Activated T-helper 17 cell treated with anti-CD3 and anti-CD28 coated beads, Interleukin-2, amount 50 U/mL, for 72 hours (primary cell): ENCODE results near the gene SLC5A11. TPM values are rescaled to one million over a fixed set of nuclear protein-coding genes. Genes with fewer than 3 reads are reported as not detected.
A peak's percentile ranks its signal among the peaks of the same experiment; 100 is the strongest.

ENCODE experiments used
- ATAC-seq: fragments of 150-1000 bp; cut with Tn5 transposase; replicated peaks from 2 replicates; pipeline ENCODE4 v1.10.0; 2021; ENCODE audit warnings: mild to moderate bottlenecking, moderate library complexity
- H3K27ac Mint-ChIP-seq: one replicate; pipeline ENCODE4 v1.8.0; 2022; ENCODE audit warnings: mixed read lengths
- H3K27me3 Mint-ChIP-seq: one replicate; pipeline ENCODE4 v1.8.0; 2022; ENCODE audit warnings: mixed read lengths
- H3K36me3 Mint-ChIP-seq: one replicate; pipeline ENCODE4 v1.8.0; 2022; ENCODE audit warnings: low read depth, mild to moderate bottlenecking, mixed read lengths
- H3K4me1 Mint-ChIP-seq: one replicate; pipeline ENCODE4 v1.8.0; 2022; ENCODE audit warnings: mixed read lengths
- H3K4me3 Mint-ChIP-seq: one replicate; pipeline ENCODE4 v1.8.0; 2022; ENCODE audit warnings: mild to moderate bottlenecking, mixed read lengths
- H3K9me3 Mint-ChIP-seq: one replicate; pipeline ENCODE4 v1.8.0; 2022; ENCODE audit warnings: mixed read lengths
- total RNA-seq, 2 donors: library from RNA; stranded (reverse); gene quantifications; one replicate each; pipeline ENCODE4 v1.2.3, GENCODE V29; 2022

The SLC5A11 gene
- total RNA-seq, 2 donors from 2014 or later = not detected

- Mint-ChIP-seq H3K4me1 (no peaks in the 10 kb centered on the region), H3K4me3 (no peak overlapping the region), H3K36me3 (peaks cover 91% of the 10 kb centered on the region), H3K9me3 (no peaks in the 10 kb centered on the region), H3K27me3 (no peaks in the 10 kb centered on the region), H3K27ac (no peak overlapping the region)
- ATAC-seq = no peak
Measured at GRCh38 chr16:24939224-24939623, 93.5 kb downstream of the SLC5A11 start.

DNA sequence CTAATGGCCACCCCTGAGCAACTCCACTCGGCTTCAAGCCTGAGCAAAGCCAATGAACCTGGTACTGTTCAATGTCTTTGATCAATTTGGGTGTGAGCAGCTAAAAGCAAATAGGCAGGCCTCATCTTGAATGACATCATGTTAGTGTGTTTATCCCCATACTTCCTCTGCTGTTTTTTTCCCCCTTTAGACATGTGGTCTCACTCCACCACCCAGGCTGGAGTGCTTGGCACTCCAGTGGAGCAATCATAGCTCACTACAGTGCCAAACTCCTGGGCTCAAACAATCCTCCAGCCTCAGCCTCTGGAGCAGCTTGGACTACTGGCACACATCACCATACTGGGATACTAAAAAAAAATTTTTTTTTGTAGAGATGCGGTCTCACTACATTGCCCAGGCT lies 94.0 kb downstream of the SLC5A11 start:
- H3K4me1 Mint-ChIP-seq = no peaks in the 10 kb centered on the region
- H3K9me3 Mint-ChIP-seq = no peaks in the 10 kb centered on the region
- peak overlapping the region; percentile 73 for H3K27ac Mint-ChIP-seq
- peaks cover 91% of the 10 kb centered on the region for H3K36me3 Mint-ChIP-seq
- no peak overlapping the region for H3K4me3 Mint-ChIP-seq
- no peak for ATAC-seq
- H3K27me3 Mint-ChIP-seq = no peaks in the 10 kb centered on the region

- peaks cover 99% of the 10 kb centered on the region for H3K36me3 Mint-ChIP-seq
- H3K4me3 Mint-ChIP-seq = no peak overlapping the region
- no peaks in the 10 kb centered on the region for H3K4me1 Mint-ChIP-seq
- H3K9me3 Mint-ChIP-seq = no peaks in the 10 kb centered on the region
- no peaks in the 10 kb centered on the region for H3K27me3 Mint-ChIP-seq
- H3K27ac Mint-ChIP-seq = no peak overlapping the region
- ATAC-seq = no peak
Measured at GRCh38 chr16:24943471-24943870, 97.7 kb downstream of the SLC5A11 start.

DNA sequence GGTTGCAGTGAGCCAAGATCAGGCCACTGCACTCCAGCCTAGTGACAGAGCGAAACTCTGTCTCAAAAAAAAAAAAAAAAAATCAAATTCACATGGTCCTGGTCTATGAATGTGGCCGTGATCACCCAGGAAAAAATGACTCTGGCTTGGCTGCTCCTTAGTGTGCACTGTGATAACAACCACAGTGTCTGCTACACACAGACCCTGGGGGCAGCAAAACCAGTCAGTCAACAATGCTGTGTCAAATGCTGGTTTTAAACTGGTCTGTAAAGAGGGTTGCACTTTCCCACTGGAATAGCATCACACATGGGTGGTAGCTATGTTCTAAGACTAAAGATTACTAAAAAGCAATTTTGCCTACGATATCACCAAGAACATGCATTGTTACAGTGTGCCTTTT lies 98.4 kb downstream of the SLC5A11 start:
- ATAC-seq = no peak
- Mint-ChIP-seq H3K4me1 (no peaks in the 10 kb centered on the region), H3K36me3 (peaks cover 99% of the 10 kb centered on the region), H3K27ac (no peak overlapping the region), H3K27me3 (no peaks in the 10 kb centered on the region), H3K4me3 (no peak overlapping the region), H3K9me3 (no peaks in the 10 kb centered on the region)

DNA sequence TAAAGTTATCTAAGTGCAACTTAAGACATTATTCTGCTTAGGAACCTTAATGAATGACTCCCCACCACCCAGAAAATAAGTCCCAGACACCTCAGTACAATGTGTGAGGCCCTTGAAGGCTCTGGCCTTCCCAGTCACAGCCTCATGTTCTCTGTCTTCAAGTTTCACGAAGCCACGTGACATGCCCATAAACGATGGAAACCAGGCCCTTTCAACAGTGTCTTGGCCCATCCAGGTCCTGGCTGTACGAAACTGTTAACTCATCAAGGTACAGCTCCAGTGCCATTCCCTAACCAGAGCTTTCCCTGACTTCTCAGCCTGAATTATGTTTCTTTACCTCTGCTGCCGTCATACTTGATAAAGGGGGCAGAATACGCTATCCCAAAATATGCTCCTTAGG lies 100.4 kb downstream of the SLC5A11 start:
- H3K4me3 Mint-ChIP-seq = no peak overlapping the region
- H3K4me1 Mint-ChIP-seq = no peaks in the 10 kb centered on the region
- H3K36me3 Mint-ChIP-seq = peaks cover 99% of the 10 kb centered on the region
- peak overlapping the region; percentile 23 for H3K27ac Mint-ChIP-seq
- H3K9me3 Mint-ChIP-seq = no peaks in the 10 kb centered on the region
- ATAC-seq = no peak
- H3K27me3 Mint-ChIP-seq = no peaks in the 10 kb centered on the region

- H3K27ac Mint-ChIP-seq = peak overlapping the region; percentile 12
- H3K4me3 Mint-ChIP-seq = no peak overlapping the region
- no peaks in the 10 kb centered on the region for H3K27me3 Mint-ChIP-seq
- H3K36me3 Mint-ChIP-seq = peaks cover 100% of the 10 kb centered on the region
- H3K9me3 Mint-ChIP-seq = no peaks in the 10 kb centered on the region
- H3K4me1 Mint-ChIP-seq = no peaks in the 10 kb centered on the region
- no peak for ATAC-seq
Measured at GRCh38 chr16:24950275-24950674, 104.5 kb downstream of the SLC5A11 start.

- Mint-ChIP-seq H3K9me3 (no peaks in the 10 kb centered on the region), H3K27ac (no peak overlapping the region), H3K27me3 (no peaks in the 10 kb centered on the region), H3K36me3 (peaks cover 99% of the 10 kb centered on the region), H3K4me1 (no peaks in the 10 kb centered on the region), H3K4me3 (no peak overlapping the region)
- no peak for ATAC-seq
Measured at GRCh38 chr16:24953306-24953705, 107.5 kb downstream of the SLC5A11 start.

- Mint-ChIP-seq H3K4me3 (no peak overlapping the region), H3K27me3 (no peaks in the 10 kb centered on the region), H3K4me1 (no peaks in the 10 kb centered on the region), H3K36me3 (peaks cover 99% of the 10 kb centered on the region), H3K9me3 (no peaks in the 10 kb centered on the region), H3K27ac (no peak overlapping the region)
- no peak for ATAC-seq
Measured at GRCh38 chr16:24953721-24954120, 108.0 kb downstream of the SLC5A11 start.

GRCh38 chr16:24954137-24954536 lies 108.4 kb downstream of the SLC5A11 start:
- Mint-ChIP-seq H3K36me3 (peaks cover 99% of the 10 kb centered on the region), H3K4me3 (no peak overlapping the region), H3K27ac (no peak overlapping the region), H3K9me3 (no peaks in the 10 kb centered on the region), H3K27me3 (no peaks in the 10 kb centered on the region), H3K4me1 (no peaks in the 10 kb centered on the region)
- no peak for ATAC-seq

- Mint-ChIP-seq H3K27ac (no peak overlapping the region), H3K27me3 (no peaks in the 10 kb centered on the region), H3K4me3 (no peak overlapping the region), H3K4me1 (no peaks in the 10 kb centered on the region), H3K36me3 (peaks cover 97% of the 10 kb centered on the region), H3K9me3 (no peaks in the 10 kb centered on the region)
- ATAC-seq = no peak
Measured at GRCh38 chr16:24955975-24956731, 110.4 kb downstream of the SLC5A11 start.

- Mint-ChIP-seq H3K27me3 (no peaks in the 10 kb centered on the region), H3K36me3 (peaks cover 97% of the 10 kb centered on the region), H3K4me3 (no peak overlapping the region), H3K27ac (peak overlapping the region; percentile 14), H3K4me1 (peaks cover 4% of the 10 kb centered on the region), H3K9me3 (no peaks in the 10 kb centered on the region)
- ATAC-seq = no peak
Measured at GRCh38 chr16:24957887-24958286, 112.1 kb downstream of the SLC5A11 start.

Other genes with a start within 250 kb of the SLC5A11 start
- 10 to 100 TPM; 40.5 to 47.8 TPM for gene TNRC6A, start 116.3 kb upstream of the SLC5A11 start, total RNA-seq
- 10 to 100 TPM; 47.7 to 73.8 TPM for gene ARHGAP17, start 169.4 kb downstream of the SLC5A11 start, total RNA-seq